ENCODE data around the gene CTU2. TPM values are rescaled to one million over a fixed set of nuclear protein-coding genes. Genes with fewer than 3 reads are reported as not detected.

Gene CTU2
- total RNA-seq, 1 donor from 2014 or later, result 20.3 TPM

DNA sequence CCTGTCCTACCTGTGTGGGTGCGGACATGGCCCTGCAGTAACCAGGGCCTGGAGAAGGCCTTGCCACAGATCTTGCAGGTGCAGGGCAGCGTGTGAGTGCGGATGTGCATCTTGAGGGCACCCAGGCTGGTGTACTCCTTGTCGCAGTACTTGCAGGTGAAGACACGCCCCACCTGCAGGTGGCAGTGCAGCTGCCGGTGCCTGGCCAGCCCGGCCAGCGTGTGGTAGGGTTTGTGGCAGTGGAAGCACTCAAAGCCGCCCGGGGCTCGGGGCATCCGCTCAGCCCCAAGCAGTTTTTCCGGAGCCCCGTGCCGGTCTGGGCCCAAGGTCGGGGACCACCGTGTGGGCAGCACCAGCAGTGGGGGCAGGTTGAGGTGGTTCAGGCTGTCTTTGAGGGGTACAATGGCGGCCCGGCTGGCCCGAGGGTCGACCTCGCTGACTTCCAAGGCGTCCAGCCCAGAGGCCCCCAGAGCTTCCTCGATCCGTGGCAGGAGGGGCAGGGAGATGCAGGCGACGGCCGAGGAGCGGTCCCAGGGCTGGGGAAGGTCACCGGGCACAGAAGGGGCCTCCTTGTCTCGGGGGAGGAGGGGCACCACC is 25.1 kb upstream of the CTU2 start:
- DNase-seq (ENCODE audit: low spot score), result no peak

DNA sequence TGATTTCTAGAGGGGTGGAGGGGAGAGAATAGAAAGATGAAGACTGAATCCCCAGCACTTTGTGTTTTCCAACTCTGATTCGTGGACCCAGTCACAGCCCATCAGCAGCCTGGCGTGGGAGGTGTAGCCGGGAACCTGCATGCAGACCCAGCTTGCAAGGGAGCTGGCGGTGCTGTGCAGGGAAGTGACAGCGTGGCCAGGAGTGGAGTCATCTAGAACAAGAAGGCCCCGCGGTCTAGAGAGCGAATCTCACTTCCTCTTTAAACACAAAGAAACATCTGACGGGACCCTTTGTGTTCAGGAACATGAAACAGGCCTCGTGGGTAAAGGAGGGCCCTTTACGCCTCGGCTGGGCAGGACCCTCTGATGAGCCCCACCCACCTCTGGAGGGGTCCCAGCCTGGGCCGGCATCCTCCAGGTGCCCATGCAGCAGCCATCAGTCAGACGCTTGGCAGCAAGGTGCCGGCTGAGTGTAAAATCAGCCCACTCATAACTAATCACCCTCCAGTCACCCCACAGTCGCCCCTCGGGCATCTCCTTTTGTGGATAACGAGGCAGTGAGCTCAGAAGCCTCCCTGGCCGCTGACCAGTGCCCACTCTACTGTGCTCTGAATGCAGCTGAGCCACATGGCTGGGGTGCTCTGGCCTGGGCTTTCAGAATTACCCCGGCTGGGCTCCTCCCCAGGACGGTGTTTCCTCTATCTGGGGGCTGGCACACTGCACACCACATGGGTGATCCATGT is 24.4 kb upstream of the CTU2 start:
- no peak for DNase-seq (ENCODE audit: low spot score)

DNA sequence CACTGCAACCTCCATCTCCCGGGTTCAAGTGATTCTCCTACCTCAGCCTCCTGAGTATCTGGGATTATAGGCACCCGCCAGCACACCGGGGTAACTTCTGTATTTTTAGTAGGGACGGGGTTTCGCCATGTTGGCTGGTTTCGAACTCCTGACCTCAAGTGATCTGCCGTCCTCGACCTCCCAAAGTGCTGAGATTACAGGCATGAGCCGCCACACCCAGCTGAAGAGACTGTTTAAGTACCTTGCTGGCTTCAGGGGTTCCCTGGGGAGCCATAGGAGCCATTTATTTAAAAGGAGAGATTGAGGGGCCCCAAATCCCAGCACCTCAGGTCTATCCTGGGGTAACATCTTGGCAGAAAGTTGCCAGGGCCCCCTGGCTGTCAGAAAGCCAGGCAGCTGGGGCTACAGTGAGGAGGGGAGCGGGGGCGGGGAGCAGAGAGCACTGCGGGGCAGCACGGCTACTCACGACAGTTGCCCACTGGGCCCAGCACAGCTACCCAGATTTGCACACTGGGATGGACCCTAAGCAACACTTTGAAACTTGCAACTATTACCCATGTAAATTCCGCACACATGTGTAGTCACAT is 21.6 kb upstream of the CTU2 start:
- no peak for DNase-seq (ENCODE audit: low spot score)

DNA sequence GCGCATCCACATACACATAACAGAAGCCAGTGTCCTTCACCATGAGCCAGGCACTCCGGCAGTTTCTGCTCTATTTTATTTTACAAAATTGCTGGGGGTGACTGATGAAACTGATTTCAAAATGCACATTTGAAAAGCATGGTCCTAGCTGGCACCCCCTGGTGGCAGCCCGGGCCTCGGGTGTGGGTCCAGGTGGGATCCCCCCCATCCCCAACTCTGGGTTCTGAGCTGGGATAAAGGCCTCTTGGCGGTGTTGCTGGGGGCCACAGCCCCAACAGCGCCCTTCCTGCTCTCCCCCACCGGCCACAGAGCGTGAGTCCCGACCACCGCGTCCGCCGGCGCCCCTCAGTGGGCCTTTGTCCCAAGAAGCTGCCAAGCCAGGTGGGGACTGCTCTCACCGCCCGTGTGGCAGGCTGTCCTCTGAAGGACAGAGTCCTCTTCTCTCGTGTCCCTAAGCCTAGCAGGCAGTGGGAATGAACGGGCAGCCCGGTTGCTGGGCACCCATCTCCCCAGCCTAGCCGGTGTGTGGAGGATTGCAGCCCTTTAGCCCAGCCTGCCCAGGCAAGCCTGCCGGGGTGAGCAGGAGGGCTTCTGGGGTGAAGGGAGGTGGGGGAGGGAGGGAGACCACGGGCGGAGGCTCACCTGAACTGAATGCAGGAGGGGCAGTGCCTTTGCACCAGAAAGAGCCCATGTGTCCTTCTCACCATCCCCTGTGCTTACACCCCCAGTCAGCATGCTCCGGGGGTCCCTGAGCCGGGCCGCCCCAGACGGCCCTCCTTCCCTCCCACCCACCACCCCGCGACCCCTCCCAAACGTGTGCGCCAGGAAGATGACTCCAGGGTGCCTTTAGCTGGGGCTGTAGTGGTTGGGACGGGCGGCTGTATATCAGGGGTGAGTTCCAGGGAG is 20.9 kb upstream of the CTU2 start:
- no peak for DNase-seq (ENCODE audit: low spot score)

DNA sequence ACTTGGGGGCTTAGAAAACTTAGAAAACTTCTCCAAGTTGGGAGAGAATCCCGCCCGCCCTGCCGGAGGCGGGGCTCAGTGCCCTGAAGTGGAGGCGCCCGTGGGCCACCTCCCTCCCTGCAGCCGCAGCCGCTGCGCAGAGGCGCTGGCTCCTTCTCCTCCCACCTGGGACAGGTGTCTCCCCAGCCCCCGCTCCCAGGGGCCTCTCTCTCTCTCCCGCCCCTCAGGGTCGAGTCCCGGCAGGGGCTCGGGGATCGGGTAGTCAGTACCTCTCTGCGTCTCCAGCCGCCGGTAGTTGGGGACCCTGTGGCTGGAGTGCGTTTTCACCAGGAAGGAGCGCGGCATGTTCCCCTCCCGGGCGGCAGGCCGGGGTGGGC is 20.3 kb upstream of the CTU2 start:
- no peak for DNase-seq (ENCODE audit: low spot score)

DNA sequence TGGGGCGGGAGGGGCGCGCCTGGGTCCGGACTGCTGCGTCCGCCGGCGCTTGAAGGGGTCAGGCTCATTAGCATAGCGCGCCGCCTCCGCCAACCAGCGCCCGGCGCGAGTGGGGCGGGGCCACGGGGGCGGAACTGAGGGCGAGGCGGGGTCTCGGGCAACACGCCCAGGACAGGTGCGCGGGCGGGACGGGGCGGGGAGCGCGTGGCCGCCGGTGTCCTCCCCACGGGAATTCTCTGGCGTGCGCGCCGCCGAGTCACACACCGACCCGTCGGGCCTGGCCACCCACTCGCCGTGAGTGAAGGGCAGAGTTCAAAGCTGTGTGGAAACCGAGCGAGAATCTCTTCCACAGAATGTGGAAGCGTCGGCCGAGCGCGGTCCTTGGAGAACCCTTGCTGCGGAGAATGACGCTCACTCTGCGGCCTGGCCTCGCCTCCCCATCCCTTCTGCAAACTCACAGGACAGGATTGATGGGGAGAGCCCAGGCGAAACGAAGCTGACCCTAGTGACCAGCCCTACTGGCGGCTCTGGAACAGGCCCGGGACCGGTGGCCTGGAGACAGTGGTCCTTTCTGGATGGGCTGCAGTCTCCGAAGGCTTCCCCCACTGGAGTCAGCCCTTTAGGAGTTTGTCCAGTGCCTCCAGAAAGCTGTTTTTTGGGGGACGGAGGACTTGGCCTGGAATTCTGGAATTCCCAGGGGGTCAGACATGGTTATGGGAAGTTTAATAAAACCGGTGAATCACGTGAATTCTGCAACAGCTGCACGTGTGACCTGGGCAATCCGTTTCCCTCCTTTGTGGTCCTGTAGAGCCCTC is 19.7 kb upstream of the CTU2 start, which contains the start of gene SNAI3:
Gene SNAI3, minus strand, starts transcription at position 69 of the 815 bp plus-strand sequence. CDS start 101 bp downstream, outside the sequence.
- DNase-seq (ENCODE audit: low spot score), result peak; percentile 96

DNA sequence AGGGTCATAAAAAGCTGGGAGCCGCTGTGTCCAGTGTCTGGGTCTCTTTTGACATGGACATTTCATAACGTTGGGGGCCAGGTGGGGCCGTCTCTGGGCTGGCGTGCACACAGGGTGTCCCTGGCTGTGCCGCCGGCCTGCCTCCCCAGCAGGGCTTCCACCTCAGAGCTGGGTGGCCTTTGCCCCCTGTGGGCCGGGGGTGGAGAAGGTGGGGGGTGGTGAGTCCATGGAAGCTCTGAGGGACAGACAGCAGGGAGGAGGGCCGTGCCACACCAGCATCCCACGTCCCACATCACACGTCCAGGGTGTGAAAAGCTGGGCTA is 19.1 kb upstream of the CTU2 start:
- no peak for DNase-seq (ENCODE audit: low spot score)

DNA sequence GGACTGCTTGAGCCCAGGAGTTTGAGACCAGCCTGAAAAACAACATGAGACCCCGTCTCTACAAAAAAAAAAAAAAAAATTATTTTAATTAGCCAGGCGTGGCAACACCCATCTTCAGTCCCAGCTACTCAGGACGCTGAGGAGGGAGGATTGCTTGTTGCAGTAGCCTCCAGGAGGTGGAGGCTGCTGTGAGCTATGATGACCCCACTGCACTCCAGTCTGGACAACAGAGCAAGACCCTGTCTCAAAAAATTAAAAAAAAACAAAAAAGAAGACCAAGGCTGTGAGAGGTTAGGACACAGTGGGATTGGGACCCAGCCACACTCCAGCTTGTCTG is 18.7 kb upstream of the CTU2 start:
- no peak for DNase-seq (ENCODE audit: low spot score)

DNA sequence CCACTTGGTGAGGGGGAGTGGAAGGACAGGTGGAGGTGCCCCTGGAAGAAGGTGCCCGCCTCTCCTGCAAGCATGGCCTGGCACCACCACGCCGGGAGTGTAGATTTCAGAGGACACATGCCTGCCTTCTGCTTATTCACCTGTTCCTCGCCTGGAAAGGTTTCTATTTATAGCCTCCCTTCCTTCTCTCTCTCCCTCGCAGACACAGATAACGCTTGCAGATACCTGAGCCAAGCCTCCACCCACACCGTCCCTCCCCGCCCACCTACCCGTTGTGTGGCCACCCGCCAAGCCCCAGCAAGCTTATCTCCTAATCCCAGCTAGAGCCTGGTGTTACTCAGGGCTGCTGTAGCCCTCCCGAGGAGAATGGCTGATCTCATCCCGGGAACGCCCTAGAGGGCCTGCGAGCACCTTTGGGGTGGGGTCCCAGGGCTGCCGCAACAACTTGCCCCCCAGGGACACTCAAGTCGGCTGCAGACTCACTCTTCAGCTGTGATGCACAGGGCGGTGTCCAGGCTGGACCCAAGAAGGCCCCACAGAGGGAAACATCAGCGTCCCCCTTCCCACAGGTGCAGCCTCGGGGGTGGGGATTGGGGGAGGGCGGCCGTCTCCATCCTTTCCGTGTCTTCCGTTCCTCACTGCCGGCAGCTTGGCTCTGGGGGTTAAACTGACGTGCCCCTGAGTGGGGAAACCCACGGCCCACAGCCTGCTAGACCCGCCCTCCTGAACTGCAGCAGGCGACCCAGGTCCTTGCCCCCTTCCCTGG is 18.1 kb upstream of the CTU2 start:
- no peak for DNase-seq (ENCODE audit: low spot score)

DNA sequence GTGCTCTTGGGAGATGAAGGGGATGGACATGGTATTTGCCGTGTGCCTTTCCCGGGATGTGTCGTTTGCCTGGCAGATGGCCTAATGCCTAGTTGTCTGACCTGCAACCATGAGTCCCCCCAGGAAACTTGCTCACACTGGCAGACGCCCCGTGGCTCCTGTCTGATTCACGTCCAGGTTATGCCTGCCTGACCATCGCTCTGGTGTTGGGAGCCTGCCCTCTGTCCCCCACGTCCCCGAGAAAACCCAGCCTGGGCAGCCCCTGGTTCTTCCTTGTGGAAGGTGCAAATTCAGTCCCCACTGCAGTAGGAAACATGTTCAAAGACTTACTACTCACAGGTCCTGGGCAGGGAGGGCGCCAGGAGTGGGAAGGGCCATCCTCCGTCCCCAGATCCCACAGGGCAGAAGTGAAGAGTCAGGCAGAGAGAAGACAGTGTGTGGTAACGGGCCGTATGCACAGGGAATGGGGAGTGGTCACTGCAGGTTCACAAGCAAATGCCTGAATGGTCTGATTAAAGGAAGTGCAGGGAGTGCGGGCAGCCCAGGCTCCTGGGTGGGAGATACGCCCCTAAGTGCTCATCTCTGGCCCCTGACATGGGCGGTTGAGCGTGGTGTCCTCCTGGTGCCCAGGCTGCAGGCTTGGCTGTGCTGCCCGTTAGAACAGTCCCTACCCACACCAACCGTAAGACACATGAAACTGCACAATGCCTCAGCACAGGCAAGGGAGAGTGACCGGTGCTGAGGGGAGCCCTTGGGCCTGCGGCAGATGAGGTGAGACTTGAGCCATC is 15.8 kb upstream of the CTU2 start:
- no peak for DNase-seq (ENCODE audit: low spot score)

DNA sequence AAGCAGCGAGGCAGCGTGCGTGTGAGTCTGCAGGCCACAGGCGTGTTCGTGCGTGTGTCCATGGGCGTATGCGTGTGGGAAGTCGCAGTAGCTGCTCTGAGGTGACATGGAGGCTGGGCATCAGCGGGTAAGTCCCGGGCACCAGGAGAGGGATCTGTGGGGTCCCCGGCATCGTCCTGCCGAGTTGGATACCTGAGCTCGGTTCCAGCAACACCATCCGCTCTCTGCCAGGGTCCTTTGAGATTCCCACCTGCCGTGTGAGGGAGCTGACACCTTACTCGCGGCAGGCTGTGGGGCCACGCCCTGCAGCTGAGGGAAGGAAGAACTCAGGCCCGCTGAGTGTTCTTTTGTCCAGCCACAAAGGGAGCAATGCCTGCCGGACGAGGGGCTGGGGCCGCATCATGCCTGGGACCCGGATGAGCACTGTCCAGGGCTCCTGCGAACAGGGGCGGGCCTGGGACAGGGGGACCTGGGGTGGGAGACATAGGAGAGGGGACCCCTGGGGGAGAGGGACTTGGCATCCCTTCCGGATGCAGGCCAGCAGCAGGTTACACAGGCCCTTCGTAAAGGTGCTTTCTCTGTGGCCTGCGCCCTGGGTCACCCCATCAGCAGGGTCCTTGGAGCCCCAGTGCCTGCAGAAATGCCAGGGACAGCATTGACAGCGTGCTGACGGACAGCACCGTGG is 15.0 kb upstream of the CTU2 start:
- DNase-seq (ENCODE audit: low spot score), result no peak

DNA sequence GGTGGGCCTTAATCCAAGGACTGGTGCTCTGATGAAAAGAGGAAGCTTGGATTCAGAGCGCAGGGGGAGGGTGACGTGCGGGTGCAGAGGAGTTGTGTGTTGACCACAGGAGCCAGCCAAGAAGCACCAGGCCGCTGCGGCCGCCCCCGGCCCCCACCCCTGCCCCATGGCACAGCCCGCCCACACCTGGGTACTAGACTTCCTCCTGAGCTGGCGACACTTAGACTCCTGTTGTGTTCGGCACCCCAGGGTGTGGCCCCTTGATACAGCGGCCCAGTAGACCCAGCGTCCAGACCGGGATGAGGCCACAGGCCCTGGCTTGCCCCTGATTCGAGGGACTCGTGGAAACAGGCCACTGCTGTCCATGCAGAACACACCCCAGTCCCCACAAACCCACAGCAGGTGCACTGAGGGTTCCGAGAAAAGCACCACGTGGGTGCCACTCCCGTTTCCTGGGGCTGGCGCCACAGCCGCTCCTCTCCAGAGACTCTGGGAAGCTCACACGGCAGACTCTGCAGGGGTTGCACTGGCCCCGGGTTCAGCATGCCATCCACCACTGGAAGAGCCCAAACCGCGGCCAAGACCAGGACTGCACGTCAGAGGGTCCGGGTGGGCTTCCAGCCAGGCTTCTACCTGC is 14.3 kb upstream of the CTU2 start:
- no peak for DNase-seq (ENCODE audit: low spot score)

DNA sequence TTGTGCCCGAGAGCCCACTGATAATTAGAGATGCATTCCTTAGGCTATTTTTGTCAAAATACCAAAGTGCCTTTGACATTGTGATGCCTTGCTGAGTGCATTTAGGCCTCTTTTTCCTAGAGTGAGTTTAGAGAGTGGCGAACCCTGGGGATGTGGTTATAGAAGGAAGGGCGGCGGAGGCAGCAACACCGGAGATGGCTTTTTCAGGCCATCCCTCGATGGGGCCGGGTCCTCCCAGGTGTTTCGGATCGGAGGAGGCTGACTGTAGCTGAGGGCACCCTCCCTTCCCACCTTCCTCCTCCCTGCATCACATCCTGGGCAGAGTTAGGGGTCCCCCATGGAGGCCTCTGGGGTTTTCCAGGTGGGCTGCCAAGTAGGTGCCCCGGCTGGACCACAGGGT is 13.4 kb upstream of the CTU2 start:
- DNase-seq (ENCODE audit: low spot score), result no peak

DNA sequence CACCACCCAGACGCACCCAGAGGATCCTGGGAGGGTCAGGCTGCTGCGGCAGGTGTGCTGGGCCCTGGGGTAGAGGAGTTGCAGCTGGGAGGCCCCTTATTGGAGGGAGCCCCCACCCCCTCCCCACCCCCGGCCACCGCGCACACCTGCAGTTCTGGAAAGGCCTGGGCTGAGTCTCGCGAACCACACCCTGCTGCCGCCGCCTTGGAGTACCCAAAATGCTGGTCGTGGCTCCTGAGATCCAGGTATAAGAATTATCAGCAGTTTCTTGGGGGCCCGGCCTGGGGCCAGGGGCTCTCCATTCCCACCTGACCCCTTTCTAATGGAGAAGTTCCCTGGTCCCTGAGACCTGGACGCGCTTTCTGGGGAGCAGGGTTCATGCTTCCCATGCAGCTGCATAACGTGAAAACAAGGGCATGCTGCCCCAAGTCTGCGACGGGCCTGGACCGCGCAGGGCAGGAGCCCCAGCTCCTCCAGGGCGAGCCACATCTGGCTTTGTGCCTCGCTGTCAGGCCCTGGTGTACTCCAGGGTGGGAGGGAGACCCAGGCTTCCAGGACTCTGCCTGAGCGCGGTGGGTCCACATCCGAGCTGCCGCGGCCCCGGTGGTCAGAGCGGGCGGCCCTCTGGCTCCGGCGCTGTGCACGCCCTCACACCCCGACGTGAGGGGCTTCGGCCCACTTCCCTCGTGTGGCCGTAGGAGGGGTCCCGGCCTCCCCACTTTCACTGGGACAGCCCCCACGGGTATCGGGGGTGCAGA is 12.7 kb upstream of the CTU2 start:
- DNase-seq (ENCODE audit: low spot score), result no peak

DNA sequence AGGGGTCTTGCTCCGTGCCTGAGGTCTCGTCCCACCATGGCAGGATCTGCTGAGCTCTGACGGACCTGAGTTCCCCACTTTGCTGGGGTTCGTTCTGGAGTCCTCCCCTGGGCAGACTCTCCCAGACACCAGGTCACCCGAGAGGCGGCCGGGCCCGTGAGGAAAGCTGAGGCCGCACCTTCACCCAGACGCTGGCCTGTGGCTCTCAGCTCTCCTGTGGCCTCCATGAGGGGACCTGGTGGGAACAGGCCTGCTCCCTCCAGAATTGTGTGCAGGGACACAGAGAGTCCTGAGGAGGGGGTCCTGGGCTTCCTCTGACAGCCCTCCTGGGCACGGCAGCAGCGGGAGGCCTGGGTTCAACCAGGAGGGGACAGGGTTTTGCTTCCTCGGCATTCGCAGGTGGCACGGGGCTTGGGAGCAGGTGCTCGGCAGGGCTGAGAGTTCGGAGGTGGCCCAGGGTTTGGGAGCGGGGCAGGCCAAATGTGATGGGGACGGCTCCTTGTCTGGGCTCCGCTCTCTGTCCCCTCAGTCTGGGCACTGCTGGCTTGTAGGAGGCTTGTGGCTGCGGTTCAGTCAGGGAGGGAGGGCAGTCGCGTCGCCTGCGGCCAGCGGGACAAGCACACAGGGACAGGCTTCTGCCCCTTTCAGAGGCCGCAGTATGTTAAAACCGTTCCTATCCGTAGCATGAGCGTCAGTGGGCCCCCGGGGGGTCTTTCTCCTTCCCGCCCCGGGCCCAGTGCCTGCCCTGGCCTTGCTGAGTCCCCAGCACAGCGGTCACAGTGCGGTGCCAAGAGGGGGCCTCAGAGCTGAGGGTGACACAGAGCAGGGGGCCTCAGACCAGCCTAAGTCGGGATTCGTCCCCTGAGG is 11.8 kb upstream of the CTU2 start:
- DNase-seq (ENCODE audit: low spot score), result no peak

DNA sequence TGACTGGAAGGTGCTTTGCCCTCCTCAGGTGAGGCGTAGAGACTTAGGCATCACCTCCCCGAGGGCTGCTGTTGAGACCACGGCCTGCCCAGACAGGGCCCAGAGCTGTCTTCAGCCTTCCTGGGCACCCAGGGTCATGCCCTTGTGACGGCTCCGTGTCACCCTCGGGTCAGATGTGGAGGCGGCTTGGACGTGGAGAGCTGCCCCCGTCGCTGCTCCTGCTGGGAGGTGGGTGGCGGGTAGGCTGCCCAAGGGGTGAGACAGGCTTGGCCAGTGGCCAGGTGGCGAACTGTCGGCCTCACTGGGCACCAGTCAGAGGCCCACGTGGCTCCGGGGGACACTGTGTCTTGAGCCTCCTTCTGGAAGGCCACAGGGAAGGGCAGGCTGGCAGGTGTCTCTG is 11.1 kb upstream of the CTU2 start:
- DNase-seq (ENCODE audit: low spot score), result no peak

DNA sequence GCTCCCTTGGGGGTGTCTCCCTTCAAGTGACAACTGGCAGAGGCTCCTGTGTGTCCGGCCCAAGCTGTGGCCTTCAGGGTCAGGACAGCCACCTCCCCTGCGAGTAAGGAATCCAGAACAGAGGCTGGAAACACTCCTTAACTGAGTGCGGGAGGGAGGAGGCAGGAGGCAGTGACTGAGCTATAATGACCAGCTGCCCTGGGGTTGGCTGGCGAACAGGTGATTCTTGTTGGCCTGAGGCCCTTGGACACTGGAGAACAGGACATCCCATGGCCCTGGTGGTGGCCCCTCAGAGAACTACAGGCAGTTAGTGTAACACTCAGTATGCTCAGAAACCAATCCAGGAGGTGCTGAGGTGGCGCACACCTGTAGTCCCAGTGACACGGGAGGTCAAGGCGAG is 10.6 kb upstream of the CTU2 start:
- DNase-seq (ENCODE audit: low spot score), result no peak

Data from mesenteric fat pad (tissue), 1 donor.